Activated CD8-positive, alpha-beta memory T cell treated with anti-CD3 and anti-CD28 coated beads for 48 hours (primary cell): ENCODE results near the gene LYST.
"Not testable (repeated sequence)": the region's sequence is repeated elsewhere in the genome, so short reads cannot be mapped to it uniquely, and the experiment has no call there.

ENCODE experiments used
- DNase-seq, 3 experiments: peaks; one replicate each; pipeline ENCODE4 v3.0.0-alpha.2; 2020; ENCODE audit warnings: low read depth in 2 of 3, low spot score in 2 of 3

The LYST gene

DNA sequence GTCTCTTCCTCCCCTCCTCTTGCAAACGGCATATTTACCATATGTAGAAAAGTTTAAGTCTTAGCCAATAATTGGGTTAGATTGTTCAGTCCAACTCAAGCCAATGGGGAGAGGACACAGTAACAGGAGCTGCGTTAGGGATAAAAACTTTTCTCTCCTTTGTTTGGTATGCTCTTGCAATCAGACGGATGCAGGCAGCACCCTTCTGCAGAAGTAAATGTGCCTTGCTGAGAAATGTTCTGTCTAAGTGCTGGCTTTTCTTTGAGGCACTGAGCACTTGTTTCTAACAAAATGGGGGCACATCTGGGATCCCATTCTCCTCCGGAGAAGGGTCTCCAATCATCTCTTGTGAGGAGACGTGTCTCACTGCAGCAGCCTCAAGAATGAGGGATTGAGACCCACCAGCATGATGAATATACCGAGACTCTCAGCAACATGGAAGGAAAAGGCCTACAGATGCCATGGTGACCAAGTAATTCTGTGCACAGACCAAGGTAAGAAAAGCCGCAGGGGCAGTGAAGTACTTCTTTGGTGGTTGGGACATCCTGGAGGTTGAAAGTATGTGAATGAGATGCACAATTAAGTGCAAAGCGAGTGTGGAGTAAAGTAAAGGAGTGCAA is 196.4 kb downstream of the LYST start:
- no peak for DNase-seq

DNA sequence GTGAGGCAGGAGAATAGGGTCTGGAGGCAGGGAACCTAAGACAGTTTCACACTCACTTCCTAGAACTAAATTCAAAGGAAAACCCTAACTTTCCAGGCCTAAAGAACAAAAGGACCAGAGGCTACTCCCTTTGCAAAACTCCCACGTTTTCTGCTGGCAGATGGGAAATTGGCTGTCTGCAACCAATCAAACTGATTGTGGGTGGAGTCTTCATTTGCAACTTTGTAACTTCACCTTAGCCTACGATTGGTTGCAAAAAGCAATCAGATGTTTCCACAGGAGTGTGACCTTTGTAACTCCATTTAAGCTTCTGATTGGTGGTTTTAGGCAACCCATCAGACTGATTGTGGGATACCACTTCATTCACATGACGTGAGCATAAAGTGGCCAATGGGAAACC is 197.4 kb downstream of the LYST start:
- DNase-seq: no peak

DNA sequence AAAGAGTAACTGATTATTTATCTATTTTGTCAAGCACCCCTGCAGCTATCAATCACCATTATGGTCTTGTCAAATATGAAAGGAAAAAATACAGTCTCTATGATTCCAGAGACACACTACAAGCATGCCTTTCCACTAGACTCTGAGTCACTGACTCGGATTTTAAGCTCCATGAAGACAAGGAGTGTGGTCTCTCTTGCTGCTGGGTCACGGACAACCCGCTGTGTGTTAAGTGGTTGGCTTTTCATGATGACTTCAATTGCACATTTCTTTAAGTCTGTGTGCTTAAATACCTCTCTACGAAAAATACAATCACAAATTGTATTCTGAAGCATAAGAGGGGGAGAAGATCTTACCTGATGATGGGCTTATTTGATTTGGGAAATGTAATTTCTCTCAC is 203.1 kb downstream of the LYST start:
- no peak for DNase-seq

DNA sequence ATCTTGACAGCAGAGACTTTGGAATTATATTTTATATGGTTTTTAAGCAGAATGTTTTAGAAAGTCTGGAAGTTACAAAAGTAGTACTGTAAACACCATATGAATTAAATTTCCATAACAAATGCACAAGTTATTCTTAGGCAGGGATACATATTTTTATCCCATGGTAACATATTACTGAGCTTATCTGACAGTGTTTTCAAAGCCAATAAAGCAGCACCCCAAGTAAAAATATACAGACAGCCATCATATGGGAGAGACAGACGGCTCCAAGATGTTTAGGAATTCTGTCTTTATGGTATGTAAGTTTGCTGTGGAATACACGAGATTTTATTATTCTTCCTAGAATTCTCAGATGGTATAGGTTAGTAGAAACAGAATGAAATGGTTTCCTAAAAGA is 205.1 kb downstream of the LYST start:
- no peak for DNase-seq

DNA sequence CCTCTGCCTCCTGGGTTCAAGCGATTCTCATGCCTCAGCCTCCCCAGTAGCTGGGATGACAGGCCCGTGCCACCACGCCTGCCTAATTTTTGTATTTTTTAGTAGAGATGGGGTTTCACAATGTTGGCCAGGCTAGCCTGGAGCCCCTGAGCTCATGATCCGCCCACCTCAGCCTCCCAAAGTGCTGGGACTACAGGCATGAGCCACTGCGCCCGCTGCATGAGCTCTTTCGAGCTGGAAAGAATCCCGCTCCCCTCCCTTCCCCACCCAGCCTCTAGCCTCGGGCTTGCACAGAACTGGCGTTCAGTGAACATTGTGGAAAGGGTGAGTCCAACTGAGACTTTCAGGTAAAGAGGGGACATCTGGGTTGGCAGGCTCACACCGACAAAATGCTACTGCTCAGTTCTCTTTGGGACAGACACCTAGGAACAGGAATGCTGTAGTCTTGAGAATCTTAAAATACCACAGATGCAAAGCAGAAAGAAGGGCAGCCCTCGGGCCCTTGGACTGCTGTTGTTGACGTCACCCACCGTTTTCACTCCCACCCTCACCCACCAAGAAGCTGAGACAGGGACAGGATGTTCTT is 207.4 kb downstream of the LYST start:
- DNase-seq: no peak

DNA sequence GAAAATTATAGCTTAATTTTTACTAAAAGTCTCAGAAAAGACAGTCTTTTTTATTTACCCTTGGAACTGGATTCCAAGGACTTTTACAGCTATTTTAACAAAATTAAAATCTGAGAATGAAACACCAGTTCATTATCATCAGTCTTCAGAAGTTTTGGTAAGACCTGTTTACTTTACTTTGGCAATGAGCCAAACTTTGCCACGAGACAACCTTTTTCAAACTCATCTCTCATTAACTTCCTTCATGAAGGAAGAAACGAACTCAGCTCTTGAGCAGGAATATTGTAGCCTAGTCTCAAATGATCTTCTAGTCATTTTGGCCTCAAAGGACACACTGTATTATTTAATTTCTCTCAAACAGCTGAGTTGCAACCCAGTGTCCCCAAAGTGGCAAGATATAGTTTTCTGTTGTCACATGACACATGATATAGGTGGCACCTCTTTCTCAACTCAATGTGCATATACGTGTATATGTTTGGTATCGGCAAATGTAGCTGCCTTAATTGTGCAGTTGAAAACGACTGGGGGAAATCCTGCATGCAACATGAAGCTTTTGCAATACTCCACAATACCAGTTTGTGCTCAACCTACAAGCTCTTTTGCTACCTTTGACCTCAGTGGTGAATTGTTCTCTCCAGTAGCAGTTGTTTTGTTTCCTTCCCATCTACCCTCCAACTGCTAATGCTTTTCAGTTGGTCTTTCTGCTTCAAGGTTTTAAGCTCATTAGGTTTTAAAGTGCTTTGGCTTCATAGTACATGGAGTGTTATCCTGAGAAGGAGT is 208.8 kb downstream of the LYST start:
- no peak for DNase-seq

DNA sequence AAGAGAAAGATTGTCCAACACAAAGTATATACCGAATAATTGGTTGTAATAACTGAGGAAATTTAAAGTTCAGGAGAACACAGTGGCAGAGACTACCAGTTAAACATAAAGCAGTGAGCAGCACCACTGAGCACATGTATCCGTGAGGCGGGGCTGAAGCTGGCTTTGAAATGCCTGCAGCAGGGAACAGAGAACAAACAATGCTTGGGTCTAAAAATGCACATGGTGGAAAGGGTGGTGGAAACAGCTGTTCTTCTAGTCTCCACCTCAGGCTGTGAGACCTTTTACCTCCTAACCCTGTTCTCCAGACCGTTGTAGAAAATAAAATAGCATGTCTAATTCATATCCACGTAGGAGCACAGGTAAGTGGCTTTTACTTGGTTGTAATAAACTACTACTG is 209.4 kb downstream of the LYST start:
- no peak for DNase-seq

DNA sequence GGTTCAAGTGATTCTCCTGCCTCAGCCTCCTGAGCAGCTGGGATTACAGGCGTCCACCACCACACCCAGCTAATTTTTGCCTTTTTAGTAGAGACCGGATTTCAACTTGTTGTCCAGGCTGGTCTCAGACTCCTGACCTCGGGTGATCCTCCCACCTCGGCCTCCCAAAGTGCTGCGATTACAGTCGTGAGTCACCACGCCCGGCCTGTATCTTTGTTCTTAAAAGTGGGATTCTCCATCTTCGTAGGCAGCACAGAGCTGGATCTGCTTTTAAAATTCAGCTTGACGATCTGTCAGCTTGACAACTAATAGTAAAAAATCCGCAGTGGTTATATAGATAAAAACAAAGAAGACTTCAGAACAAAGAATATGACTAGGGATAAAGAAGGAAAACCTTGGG is 214.3 kb downstream of the LYST start:
- no peak for DNase-seq

DNA sequence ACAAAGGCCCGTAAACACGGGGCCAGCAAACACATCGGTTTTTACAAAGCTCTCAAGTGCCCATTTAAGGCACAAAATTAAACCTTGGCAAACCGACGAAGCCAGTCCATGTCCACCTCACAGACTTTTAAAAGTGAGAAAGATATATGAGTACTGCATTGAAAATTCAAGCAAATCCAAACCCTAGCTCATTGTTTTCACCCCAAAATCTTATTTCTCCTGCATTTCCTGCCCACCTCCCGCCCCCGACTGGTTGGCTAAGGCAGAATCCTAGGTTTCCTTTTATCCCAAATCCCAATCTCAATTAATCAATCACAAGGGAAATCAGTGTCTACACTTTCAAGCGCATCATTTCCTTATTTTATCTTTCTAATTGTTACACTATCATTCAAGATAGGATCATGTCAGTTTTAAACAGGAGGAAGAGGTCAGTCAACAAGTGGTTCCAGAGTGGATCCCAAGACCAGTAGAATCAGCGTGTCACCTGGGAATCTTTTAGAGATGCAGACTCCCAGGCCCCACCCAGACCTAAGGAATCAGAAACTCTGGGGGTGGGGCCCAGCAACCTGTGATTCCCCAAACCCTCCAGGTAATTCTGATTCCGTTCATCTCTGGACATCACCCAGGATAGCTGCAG is 215.4 kb downstream of the LYST start:
- no peak for DNase-seq

DNA sequence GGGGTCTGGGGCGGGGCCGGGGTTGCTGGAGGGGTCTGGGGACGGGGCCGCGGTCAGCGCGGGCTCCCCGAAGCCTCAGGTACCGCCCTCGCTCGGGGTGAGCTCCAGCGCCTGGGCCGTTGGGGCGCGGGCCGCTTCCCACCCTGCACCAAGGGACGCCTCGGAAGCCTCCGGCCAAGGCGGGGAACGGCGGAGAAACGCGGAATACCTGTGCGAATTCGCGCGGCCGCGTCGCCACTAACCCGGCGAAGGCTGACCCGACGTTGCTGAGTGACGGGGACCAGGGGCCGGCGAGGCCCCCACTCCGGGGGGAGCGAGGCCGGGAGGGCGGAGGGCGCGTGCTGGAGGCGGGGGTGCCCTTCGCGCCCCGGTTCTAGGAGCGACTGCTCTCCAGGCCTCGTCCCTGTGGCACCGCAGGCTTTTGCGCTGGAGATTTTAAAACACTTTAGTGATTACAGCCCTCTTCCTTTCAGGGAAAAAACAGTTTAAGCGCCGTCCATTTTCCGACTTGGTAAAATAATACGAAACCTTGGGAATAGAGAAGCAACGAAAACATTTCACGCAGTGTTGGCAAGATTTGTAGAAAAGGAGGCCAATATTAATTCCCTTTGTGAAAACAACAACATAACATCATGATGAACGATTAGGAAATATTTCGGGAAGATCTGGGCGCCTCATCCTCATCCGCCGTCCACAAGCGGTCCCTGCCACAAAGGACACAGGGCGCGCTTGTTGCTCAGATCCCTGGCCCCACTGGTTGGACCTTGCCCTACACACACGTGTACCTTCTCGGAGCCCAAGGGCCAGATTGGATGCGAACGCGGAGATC is 216.2 kb downstream of the LYST start:
- no peak for DNase-seq

DNA sequence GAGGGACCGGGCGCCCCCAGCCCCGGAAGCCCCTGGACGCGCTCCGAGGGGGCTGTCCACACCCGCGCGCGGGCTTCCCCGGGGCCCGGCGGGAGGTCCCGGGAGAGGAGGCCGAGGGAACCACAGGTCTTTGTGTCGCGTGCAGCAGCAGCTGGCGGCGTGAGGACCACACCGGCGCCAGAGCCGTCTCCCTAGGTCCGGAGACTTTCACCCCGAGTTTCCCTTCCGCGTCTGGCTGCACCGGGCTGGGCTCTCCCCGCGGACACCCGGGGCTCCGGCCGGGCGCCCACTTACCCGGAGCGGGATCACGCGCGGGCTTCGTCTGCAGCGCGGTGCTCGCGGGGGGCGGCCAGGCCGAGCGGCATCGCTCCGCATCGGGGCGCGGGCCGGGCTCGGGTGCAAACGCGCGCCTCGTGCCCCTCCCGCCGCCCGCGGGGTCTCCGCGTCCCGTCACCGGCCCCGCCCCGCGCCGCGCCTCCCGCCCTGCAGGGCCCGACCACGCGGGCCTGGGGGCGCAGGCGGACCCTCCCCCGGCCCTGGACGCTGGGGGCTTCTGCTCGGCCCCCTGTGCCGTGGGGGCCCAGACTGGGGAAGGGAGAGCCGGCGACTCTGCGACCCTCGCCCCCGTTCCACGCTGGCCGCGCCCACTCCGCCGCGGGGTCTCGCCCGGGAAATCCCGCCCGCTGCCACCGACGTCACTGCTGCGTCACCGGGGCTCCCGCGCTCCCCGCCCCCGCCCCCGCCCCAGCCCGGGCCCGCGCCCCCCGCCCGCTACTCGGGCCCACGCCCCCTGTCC is 217.1 kb downstream of the LYST start, which contains the start of gene GNG4:
Gene GNG4 (minus strand): TSS at position 417 of the 796 bp plus-strand sequence. CDS start 65,946 bp downstream, outside the sequence.
- DNase-seq: no peak

DNA sequence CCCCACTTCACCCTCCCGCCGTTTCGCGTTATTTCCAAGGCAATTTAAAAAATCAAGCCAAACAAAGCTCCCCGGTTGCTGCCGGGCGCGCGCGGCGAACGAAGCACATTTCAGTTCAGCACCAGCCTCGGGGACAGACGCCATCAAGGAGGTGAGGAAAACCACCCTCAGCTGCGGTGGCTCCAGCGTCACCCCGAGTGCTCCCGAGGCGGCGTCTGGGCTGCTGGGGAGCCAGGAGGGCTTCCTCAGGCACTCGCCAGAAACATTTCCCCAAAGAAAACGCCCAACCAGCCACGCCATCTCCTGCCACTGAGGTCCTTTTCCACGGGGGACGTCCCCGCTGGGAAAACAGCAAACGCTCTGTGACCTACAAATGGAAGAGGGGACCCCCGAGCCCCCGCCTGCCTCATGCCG is 217.7 kb downstream of the LYST start:
- DNase-seq: peak in 1 of 3 experiments; percentile 31

DNA sequence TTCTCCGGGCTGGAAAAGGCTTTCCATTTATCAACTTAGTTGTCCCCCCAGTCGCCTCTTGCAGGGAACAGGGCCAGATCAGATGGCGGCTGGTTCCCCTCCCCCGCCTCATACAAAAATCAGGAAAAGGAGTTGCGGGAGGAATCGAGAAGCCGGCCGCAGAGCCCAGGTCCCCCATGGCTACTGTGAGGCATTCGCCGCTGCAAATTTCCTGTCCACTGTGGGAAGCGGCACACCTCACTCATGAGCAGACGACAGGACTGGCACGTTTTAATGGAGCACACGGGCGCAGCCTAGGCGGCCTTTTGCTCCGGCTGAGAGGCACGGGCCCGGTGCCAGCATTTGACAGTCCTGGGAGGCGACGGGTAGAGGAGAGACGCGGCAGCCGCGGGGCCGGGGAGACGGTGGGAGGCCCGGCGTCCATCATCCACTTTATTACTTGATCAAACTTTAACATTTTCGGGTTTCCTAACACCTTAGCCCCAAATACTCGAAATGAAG is 218.2 kb downstream of the LYST start:
- DNase-seq: no peak

DNA sequence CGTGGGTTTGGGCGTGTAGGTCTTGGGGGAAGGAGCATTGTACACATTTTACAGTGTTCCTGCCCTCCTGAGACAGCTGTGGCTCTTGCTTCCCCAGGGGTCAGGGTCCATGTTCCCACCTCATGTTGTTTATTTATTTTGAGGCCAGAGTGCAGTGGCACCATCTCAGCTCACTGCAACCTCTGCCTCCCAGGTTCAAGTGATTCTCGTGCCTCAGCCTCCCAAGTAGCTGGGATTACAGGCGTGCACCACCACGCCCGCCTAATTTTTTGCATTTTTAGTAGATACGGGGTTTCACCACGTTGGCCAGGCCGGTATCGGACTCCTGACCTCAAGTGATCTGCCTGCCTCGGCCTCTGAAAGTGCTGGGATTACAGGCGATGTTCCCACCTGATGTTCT is 219.2 kb downstream of the LYST start:
- not testable (repeated sequence) for DNase-seq

DNA sequence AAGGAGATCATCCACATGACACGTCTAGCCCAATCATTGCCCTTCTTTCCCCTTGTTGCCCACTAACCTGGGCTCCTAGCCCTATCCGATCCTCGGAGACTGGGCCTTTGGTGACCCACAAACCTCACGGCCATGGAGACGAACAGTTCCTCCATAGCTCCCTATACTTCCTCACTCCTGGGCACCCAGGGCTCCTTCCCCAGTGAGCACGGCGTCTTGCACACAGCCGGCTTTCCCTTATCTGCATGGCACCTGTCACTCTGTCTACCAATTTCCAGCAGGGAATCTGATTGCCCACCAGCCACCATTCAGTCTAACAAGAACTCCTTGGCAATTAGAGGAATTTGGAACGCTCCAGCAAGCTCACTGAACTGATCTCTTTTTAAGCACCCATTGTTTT is 220.2 kb downstream of the LYST start:
- DNase-seq: no peak

DNA sequence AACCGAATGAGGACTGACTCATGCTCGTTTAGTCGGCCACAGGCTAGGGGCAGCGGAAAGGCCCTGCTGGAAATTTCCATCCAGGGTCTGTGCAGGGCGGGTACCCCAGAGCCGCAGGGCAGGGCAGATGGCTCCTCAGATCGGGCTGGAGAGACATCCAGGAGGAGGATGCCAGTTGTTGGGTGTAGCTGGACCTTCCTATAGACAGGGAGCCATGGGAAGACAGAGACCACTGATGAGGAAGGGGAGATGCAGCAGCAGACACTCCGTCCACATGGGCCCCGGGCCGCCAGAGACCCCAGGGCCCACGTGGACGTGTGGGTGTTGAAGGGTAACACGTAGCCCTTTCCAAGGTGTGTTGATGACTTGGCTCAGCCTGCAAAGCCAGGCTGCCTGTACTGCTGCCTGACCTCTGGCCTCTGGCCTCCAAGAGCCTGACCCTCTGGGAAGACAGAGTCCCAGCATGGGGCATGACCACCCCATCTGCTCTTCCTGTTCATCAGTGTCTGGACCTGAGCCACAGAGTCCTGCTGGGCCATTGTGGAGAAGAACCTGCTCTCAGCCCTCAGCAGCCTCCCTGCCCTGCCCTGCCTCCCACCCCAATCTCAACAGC is 221.9 kb downstream of the LYST start:
- DNase-seq: no peak

DNA sequence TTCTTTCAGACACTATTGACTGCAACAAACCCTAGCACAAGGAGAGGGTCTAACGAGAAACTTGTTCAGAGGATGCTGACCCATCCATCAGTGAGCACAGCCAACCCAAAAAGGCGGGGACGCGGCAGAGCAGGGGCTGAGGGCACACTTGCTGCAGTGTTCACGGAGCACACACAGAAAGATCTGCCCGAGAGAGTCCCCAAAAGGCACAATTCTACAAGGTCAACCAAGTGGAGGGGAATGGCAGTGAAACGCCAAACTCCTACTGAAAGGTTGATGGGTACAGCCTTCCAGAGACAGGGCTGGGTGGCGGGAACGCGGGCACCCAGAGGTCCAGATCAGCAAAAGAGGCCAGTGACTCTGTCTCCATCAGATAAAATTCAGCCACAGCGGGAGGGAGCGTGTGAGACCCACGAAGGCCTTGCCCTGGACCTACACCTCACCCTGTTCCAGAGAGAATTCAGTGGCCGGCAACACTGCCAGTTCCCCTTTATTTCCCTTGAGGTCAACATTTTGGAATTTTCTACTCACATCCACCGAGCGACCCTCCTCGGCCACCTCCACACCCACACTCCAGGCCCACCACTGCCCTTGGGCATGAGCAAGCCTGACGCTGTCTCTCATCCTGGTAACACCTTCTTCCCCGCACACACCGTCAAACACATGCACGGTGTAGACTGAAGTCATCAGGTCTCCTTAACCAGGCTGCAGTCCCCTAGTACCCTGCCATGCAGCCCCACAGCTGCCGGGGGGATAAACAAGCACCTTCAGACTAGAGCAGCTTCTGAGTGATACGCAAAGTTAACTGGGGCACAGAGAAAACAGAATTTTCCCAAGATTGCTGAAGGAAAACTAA is 222.6 kb downstream of the LYST start:
- no peak for DNase-seq

DNA sequence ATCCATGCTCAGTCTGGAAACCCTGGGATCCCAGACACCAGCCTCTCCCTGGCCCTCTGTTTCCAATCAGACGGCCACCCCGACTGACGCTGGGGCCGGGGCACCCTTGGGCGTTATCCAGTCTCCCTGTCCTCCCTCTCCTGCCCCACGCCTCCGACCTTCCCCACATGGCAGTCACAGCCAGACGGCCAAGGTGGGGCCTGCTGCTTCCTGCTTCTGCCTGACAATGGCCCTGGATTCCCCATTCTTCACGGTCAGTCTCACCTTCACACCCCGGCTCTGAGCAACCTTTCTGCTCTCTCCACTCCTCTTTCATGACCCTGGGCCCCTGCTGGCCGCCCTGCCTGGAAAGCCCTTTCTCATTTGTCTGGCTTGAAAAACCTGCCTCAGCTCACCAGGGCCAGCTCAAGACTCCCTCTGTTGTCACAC is 223.7 kb downstream of the LYST start:
- no peak for DNase-seq
